ENCODE results near the gene THAP7. TPM values are rescaled to one million over a fixed set of nuclear protein-coding genes. Genes with fewer than 3 reads are reported as not detected.

Gene THAP7
- total and polyA plus RNA-seq, 2 of the 4 experiments (the other 2 are of a cell fraction), result 14.2 to 19.8 TPM

- Histone ChIP-seq H2BK15ac (ENCODE audit: low read depth, low read length) (no peak overlapping the region), H4K8ac (ENCODE audit: low read depth in 2 of 2, low read length in 2 of 2) (no peak overlapping the region), H2BK120ac (ENCODE audit: low read depth, low read length) (no peak overlapping the region), H3K9ac (ENCODE audit: low read depth, low read length) (no peak overlapping the region), H2AK5ac (ENCODE audit: low read depth, low read length) (no peak overlapping the region), H3K27ac (ENCODE audit: insufficient read depth, low read length) (no peak overlapping the region), H2AFZ (replicated peaks; ENCODE audit: low read length, poor library complexity) (no peak overlapping the region), H2BK5ac (ENCODE audit: low read depth, low read length, poor library complexity, severe bottlenecking) (no peak overlapping the region), H3K79me1 (ENCODE audit: low read depth in 1 of 2, low read length in 2 of 2) (0 out of 4 replicates have a peak, but pooled peaks cover 0 to 7% of the 10 kb centered on the region in 2 experiments), H3K4me1 (ENCODE audit: control insufficient read depth, insufficient read depth, low read length) (no peaks in the 10 kb centered on the region), H3K18ac (ENCODE audit: low read depth, low read length) (no peak overlapping the region), H3K56ac (ENCODE audit: extremely low read depth, insufficient read depth, low read length) (no peak overlapping the region), H4K20me1 (ENCODE audit: insufficient read depth, low read length) (no peaks in the 10 kb centered on the region), H3K4ac (ENCODE audit: low read depth, low read length) (no peak overlapping the region), H3K9me3 (ENCODE audit: control insufficient read depth, insufficient read depth, low read length) (no peaks in the 10 kb centered on the region), H3K4me3 (ENCODE audit: insufficient read depth, low read depth, low read length) (no peak overlapping the region), H3K14ac (replicated peaks; ENCODE audit: low read depth, low read length) (no peak overlapping the region), H3K4me2 (ENCODE audit: low read depth, low read length) (no peak overlapping the region), H3K23ac (ENCODE audit: low read depth, low read length) (no peak overlapping the region), H3K36me3 (ENCODE audit: control insufficient read depth, insufficient read depth, low read length) (peaks cover 64% of the 10 kb centered on the region), H2BK20ac (ENCODE audit: low read depth, low read length) (no peak overlapping the region), H4K5ac (ENCODE audit: low read depth, low read length) (no peak overlapping the region), H3K27me3 (ENCODE audit: control insufficient read depth, insufficient read depth, low read length) (no peaks in the 10 kb centered on the region), H4K91ac (ENCODE audit: insufficient read depth, low read depth, low read length) (no peak overlapping the region), H3K9me1 (ENCODE audit: insufficient read depth, low read length) (no peaks in the 10 kb centered on the region), H2AK9ac (replicated peaks; ENCODE audit: low read depth, low read length, poor library complexity) (no peak overlapping the region)
- in situ Hi-C loops (cut with MboI; ENCODE audit: low sequenced_read_pairs) (no loop called here), dilution Hi-C loops (cut with HindIII; ENCODE audit: low sequenced_read_pairs, unreplicated experiment) (no loop called here), intact Hi-C loops (cut with micrococcal nuclease) (no loop called here)
- ChIA-PET CTCF (no interaction called here), POLR2A (ENCODE audit: unreplicated experiment) (no interaction called here)
- ATAC-seq (ENCODE audit: low read depth) (no peak), DNase-seq (no peak)
- WGBS, 2 experiments (ENCODE audit: extremely low coverage in 2 of 2, insufficient read length in 1 of 2), result 60% methylated on average over 2 of the region's 7 CpGs; no CpG with 5 or more reads in 1 of the 2 experiments
- BruUV-seq (replicated peaks), result no TSS peak
- TF ChIP-seq RCOR1 (IDR thresholded peaks at IDR 0.05; ENCODE audit: insufficient replicate concordance, low read length), result no peak
- TF ChIP-seq, protein P1, sequence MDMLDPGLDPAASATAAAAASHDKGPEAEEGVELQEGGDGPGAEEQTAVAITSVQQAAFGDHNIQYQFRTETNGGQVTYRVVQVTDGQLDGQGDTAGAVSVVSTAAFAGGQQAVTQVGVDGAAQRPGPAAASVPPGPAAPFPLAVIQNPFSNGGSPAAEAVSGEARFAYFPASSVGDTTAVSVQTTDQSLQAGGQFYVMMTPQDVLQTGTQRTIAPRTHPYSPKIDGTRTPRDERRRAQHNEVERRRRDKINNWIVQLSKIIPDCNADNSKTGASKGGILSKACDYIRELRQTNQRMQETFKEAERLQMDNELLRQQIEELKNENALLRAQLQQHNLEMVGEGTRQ (IDR thresholded peaks at IDR 0.05; ENCODE audit: low read depth, low read length), result no peak
- TF ChIP-seq MAZ (IDR thresholded peaks at IDR 0.05; ENCODE audit: borderline replicate concordance, low read depth, low read length), result no peak
Observed at GRCh38 chr22:20992056-20992442, 9.9 kb downstream of the THAP7 start.
